GM21825 (cell line): ENCODE data around the gene NHEJ1.

ENCODE experiments used
- ATAC-seq: cut with Tn5 transposase; IDR thresholded peaks from one replicate; pipeline ENCODE4 v1.9.1; 2021; ENCODE audit warnings: mild to moderate bottlenecking, moderate library complexity; ENCODE audit not compliant: unreplicated experiment

NHEJ1 gene

GRCh38 chr2:219032051-219032745 is 128.4 kb downstream of the NHEJ1 start:
- ATAC-seq, result no peak

- no peak for ATAC-seq
These were observed 129.4 kb downstream of the NHEJ1 start for GRCh38 chr2:219031005-219031738.

GRCh38 chr2:219030177-219030940 is 130.3 kb downstream of the NHEJ1 start:
- ATAC-seq, result no peak

GRCh38 chr2:219029829-219030165 is 130.8 kb downstream of the NHEJ1 start:
- peak; percentile 81 for ATAC-seq

GRCh38 chr2:219028996-219029828 is 131.4 kb downstream of the NHEJ1 start:
- ATAC-seq, result no peak

- no peak for ATAC-seq
These were observed 132.5 kb downstream of the NHEJ1 start for GRCh38 chr2:219028141-219028540.

- no peak for ATAC-seq
These were observed 133.0 kb downstream of the NHEJ1 start for GRCh38 chr2:219027511-219028055.

GRCh38 chr2:219026946-219027345 is 133.7 kb downstream of the NHEJ1 start:
- ATAC-seq, result no peak

- no peak for ATAC-seq
These were observed 134.7 kb downstream of the NHEJ1 start for GRCh38 chr2:219025637-219026585.
